MM.1S (cell line): ENCODE data around the gene TRPV2.

Experiments used
- DNase-seq: peaks from one replicate; pipeline ENCODE4 v3.0.0-alpha.2; 2015
- H2AFZ ChIP-seq: fragments of 300-600 bp; sonication (generic); 2 replicates; pipeline ENCODE4 v1.6.0; 2016; ENCODE audit warnings: antibody characterized with exemption, low read length
- H3F3A ChIP-seq: fragments of 300-600 bp; sonication (generic); 2 replicates; pipeline ENCODE4 v1.6.1; 2016; ENCODE audit warnings: mild to moderate bottlenecking, antibody characterized with exemption, low read length, moderate library complexity, mixed read lengths; ENCODE audit not compliant: insufficient read depth
- H3K27ac ChIP-seq: fragments of 300-600 bp; sonication (generic); 2 replicates; pipeline ENCODE4 v1.5.1; 2016; ENCODE audit warnings: mild to moderate bottlenecking, low read length
- H3K27me3 ChIP-seq: fragments of 300-600 bp; sonication (generic); replicated peaks from 2 replicates; pipeline ENCODE4 v1.6.0; 2016; ENCODE audit warnings: low read length; ENCODE audit not compliant: insufficient read depth
- H3K36me3 ChIP-seq: fragments of 300-600 bp; sonication (generic); replicated peaks from 2 replicates; pipeline ENCODE4 v1.6.1; 2016; ENCODE audit warnings: mild to moderate bottlenecking, low read length, mixed read lengths; ENCODE audit not compliant: insufficient read depth
- H3K4me1 ChIP-seq: fragments of 300-600 bp; sonication (generic); 2 replicates; pipeline ENCODE4 v1.6.1; 2016; ENCODE audit warnings: low read length, mixed read lengths
- H3K4me2 ChIP-seq: fragments of 300-600 bp; sonication (generic); 2 replicates; pipeline ENCODE4 v1.6.0; 2016; ENCODE audit warnings: low read depth, low read length
- H3K4me3 ChIP-seq: fragments of 300-600 bp; sonication (generic); 2 replicates; pipeline ENCODE4 v1.5.1; 2016; ENCODE audit warnings: low read length, mixed read lengths
- H3K79me2 ChIP-seq: fragments of 300-600 bp; sonication (generic); 2 replicates; pipeline ENCODE4 v1.6.1; 2016; ENCODE audit warnings: mixed run types, low read length, mixed read lengths
- H3K9ac ChIP-seq: fragments of 300-600 bp; sonication (generic); 2 replicates; pipeline ENCODE4 v1.6.1; 2016; ENCODE audit warnings: low read length, mixed read lengths
- H3K9me2 ChIP-seq: fragments of 300-600 bp; sonication (generic); replicated peaks from 2 replicates; pipeline ENCODE4 v1.6.1; 2016; ENCODE audit warnings: mild to moderate bottlenecking, low read length, mixed read lengths; ENCODE audit not compliant: insufficient read depth
- H3K9me3 ChIP-seq: fragments of 300-600 bp; sonication (generic); replicated peaks from 2 replicates; pipeline ENCODE4 v1.6.1; 2016; ENCODE audit warnings: mild to moderate bottlenecking, low read length, mixed read lengths; ENCODE audit not compliant: insufficient read depth
- H4K20me1 ChIP-seq: fragments of 300-600 bp; sonication (generic); 2 replicates; pipeline ENCODE4 v1.6.1; 2016; ENCODE audit warnings: mild to moderate bottlenecking, low read length, moderate library complexity, mixed read lengths; ENCODE audit not compliant: insufficient read depth
- CTCF ChIP-seq: fragments of 300-600 bp; sonication (generic); IDR thresholded peaks from 2 replicates; pipeline ENCODE4 v1.5.1; 2016; ENCODE audit warnings: antibody characterized with exemption, low read length, mixed read lengths
- EZH2 ChIP-seq: fragments of 300-600 bp; sonication (generic); optimal IDR thresholded peaks from 2 replicates; pipeline ENCODE3; 2017; ENCODE audit warnings: low read depth, mild to moderate bottlenecking, antibody characterized with exemption, low read length, mixed read lengths
- EZH2phosphoT487 ChIP-seq: fragments of 300-600 bp; sonication (generic); IDR thresholded peaks from 2 replicates; pipeline ENCODE4 v1.6.1; 2018; ENCODE audit warnings: antibody characterized with exemption, low read length

TRPV2 gene

GRCh38 chr17:16459855-16460550, 44.6 kb downstream of the TRPV2 start:
- H3K36me3 ChIP-seq, result no peaks in the 10 kb centered on the region
- no peaks in the 10 kb centered on the region for H3K9me2 ChIP-seq
- H3K79me2 ChIP-seq, result no peaks in the 10 kb centered on the region
- no peak overlapping the region for H3K27ac ChIP-seq
- H3F3A ChIP-seq, result no peaks in the 10 kb centered on the region
- no peak overlapping the region for H3K9ac ChIP-seq
- TF ChIP-seq EZH2phosphoT487 (no peak), CTCF (no peak), EZH2 (no peak)
- DNase-seq, result no peak
- no peak overlapping the region for H3K4me2 ChIP-seq
- H3K27me3 ChIP-seq, result no peaks in the 10 kb centered on the region
- H2AFZ ChIP-seq, result no peak overlapping the region
- no peak overlapping the region for H3K4me3 ChIP-seq
- no peaks in the 10 kb centered on the region for H3K4me1 ChIP-seq
- no peaks in the 10 kb centered on the region for H3K9me3 ChIP-seq
- H4K20me1 ChIP-seq, result no peaks in the 10 kb centered on the region

GRCh38 chr17:16460796-16461605, 45.6 kb downstream of the TRPV2 start:
- H3K27ac ChIP-seq, result no peak overlapping the region
- no peak overlapping the region for H3K4me3 ChIP-seq
- H3K4me2 ChIP-seq, result no peak overlapping the region
- H3K4me1 ChIP-seq, result no peaks in the 10 kb centered on the region
- no peaks in the 10 kb centered on the region for H3K9me2 ChIP-seq
- no peaks in the 10 kb centered on the region for H3K9me3 ChIP-seq
- H4K20me1 ChIP-seq, result no peaks in the 10 kb centered on the region
- TF ChIP-seq EZH2 (no peak), CTCF (no peak), EZH2phosphoT487 (no peak)
- no peaks in the 10 kb centered on the region for H3F3A ChIP-seq
- H3K27me3 ChIP-seq, result no peaks in the 10 kb centered on the region
- no peak overlapping the region for H2AFZ ChIP-seq
- no peak for DNase-seq
- H3K79me2 ChIP-seq, result no peaks in the 10 kb centered on the region
- no peak overlapping the region for H3K9ac ChIP-seq
- H3K36me3 ChIP-seq, result no peaks in the 10 kb centered on the region

GRCh38 chr17:16461606-16461866, 46.2 kb downstream of the TRPV2 start:
- Histone ChIP-seq H2AFZ (no peak overlapping the region), H3K4me1 (no peaks in the 10 kb centered on the region), H3F3A (no peaks in the 10 kb centered on the region), H3K9me2 (no peaks in the 10 kb centered on the region), H4K20me1 (no peaks in the 10 kb centered on the region), H3K4me3 (no peak overlapping the region), H3K36me3 (no peaks in the 10 kb centered on the region), H3K27me3 (no peaks in the 10 kb centered on the region), H3K4me2 (no peak overlapping the region), H3K27ac (no peak overlapping the region), H3K9ac (no peak overlapping the region), H3K79me2 (no peaks in the 10 kb centered on the region), H3K9me3 (no peaks in the 10 kb centered on the region)
- TF ChIP-seq EZH2phosphoT487 (no peak), CTCF (no peak)
- DNase-seq, result no peak
